Right hindlimb (tissue), 1 donor: ENCODE results near the gene CYP2C19.
"Not testable (repeated sequence)": the region's sequence is repeated elsewhere in the genome, so short reads cannot be mapped to it uniquely, and the experiment has no call there.

Experiments
- DNase-seq: peaks from one replicate; pipeline ENCODE4 v3.0.0-alpha.2; 2018

Gene CYP2C19

DNA sequence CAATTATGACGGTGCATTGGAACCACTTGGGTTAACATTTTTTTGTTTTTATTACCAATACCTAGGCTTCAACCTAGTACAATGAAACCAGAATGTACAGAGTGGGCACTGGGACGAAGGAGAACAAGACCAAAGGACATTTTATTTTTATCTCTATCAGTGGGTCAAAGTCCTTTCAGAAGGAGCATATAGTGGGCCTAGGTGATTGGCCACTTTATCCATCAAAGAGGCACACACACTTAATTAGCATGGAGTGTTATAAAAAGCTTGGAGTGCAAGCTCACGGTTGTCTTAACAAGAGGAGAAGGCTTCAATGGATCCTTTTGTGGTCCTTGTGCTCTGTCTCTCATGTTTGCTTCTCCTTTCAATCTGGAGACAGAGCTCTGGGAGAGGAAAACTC lies at the start of gene CYP2C19:
TSS of gene CYP2C19 (plus strand) at position 289 of the 400 bp plus-strand sequence. CDS start at position 314, 25 bp downstream.
- no peak for DNase-seq

GRCh38 chr10:94725871-94726270 lies 36.6 kb upstream of the CYP2C19 start:
- DNase-seq, result no peak

DNA sequence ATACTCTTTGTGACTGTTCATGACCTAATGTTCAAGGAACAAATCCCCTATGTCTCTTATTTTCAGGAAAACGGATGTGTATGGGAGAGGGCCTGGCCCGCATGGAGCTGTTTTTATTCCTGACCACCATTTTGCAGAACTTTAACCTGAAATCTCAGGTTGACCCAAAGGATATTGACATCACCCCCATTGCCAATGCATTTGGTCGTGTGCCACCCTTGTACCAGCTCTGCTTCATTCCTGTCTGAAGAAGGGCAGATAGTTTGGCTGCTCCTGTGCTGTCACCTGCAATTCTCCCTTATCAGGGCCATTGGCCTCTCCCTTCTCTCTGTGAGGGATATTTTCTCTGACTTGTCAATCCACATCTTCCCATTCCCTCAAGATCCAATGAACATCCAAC lies 27.3 kb upstream of the CYP2C19 start:
- DNase-seq, result no peak

GRCh38 chr10:94738588-94738987 lies 23.9 kb upstream of the CYP2C19 start:
- DNase-seq, result no peak

DNA sequence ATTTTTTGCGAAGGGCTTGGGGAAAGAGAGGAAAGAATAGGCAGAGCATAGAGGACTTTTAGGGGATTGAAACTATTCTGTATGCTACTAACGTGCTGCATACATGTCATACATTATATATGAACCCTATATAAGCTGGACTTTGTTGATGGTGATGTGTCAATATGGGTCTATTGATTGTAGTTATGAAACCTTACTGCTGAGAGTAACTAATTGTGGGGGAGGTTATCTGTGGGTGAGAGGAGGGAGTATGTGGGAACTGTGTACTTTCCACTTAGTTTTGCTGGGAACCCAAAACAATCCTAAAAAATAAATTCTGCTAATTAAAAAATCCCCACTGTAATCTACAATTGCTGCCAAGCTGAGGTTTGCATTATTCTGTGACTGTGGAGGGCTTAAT lies 15.3 kb upstream of the CYP2C19 start:
- DNase-seq, result no peak

GRCh38 chr10:94747838-94748237 lies 14.6 kb upstream of the CYP2C19 start:
- DNase-seq, result no peak

DNA sequence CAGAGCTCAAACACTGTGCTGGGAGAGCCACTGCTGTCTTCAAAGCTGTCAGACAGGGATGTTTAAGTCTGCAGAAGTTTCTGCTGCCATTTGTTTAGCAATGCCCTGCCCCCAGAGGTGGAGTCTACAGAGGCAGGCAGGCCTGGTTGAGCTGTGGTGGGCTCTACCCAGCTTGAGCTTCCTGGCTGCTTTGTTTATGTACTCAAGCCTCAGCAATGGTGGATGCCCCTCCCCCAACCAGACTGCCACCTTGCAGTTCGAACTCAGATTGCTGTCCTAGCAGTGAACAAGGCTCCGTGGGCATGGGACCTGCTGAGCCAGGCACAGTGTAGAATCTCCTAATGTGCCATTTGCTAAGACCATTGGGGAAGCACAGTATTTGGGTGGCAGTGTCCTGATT lies 4.6 kb upstream of the CYP2C19 start:
- DNase-seq, result no peak

DNA sequence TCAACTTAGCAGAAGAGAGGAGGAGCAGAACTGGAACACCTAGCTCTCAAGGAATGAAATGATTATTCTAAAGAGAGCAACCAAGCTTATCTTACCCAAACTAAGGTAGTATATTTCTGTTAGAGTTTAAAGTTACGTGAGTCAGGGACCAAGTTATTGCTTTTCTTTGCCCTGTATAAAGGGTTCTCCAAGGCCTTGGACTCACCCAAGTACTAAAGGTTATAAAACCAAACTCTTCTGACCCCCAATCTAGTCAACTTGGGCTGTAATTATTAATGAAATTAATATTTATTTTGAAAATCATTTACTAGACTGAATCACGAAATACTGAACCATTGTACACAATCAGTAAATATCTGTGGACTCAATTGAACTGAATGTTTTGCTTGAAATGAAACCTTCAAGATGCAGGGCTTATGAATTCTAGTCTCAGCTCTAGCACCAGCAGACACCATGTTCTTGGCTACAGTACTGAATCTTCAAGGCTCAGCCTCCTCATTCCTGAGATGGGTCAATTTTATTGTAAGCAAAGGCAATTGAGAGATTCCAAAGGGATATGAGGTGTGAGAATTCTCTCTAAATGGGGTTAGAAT lies 1.8 kb upstream of the CYP2C19 start:
- DNase-seq, result no peak

DNA sequence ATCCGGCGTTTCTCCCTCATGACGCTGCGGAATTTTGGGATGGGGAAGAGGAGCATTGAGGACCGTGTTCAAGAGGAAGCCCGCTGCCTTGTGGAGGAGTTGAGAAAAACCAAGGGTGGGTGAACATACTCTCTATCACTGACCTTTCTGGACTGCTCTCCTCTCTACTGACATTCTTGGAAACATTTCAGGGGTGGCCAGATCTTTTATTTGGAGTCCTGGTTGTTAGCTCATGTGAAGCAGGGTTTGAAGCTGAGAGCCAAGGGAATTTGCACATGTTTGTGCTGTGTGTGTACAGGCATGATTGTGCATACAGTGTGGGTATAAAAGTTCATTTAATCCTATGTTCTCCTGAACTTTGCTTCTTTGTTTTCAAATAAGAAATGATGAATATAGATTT lies 12.9 kb downstream of the CYP2C19 start:
- DNase-seq, result not testable (repeated sequence)

DNA sequence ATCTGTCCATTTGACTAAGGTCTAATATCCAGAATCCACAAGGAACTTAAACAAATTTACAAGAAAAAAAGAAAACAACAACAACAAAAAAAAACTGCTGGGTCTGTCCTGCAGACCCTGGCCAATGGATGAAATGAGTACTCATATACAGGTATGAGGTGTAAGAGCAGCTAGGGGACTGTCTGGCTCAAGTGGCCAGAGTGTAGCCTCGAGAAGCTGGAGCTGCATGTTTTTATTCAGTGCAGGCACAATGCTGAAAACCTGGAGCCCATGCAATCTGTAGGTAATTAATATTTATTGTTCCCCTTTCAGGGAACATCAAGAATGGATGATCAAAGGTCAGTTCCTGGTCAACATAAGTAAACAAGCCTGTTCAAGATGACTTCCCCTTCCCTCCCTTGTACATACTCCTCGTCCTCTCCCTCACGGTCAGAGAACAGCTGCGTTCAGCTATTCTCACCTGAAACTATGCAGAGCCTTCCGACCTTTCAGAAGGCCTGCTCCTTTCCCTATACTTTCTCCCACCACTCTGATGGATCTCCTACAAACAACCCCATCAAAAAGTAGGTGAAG lies 15.5 kb downstream of the CYP2C19 start:
- DNase-seq, result no peak

- DNase-seq, result no peak
Measured at GRCh38 chr10:94780844-94781243, 18.4 kb downstream of the CYP2C19 start.

GRCh38 chr10:94784256-94784655 lies 21.8 kb downstream of the CYP2C19 start:
- DNase-seq, result no peak

DNA sequence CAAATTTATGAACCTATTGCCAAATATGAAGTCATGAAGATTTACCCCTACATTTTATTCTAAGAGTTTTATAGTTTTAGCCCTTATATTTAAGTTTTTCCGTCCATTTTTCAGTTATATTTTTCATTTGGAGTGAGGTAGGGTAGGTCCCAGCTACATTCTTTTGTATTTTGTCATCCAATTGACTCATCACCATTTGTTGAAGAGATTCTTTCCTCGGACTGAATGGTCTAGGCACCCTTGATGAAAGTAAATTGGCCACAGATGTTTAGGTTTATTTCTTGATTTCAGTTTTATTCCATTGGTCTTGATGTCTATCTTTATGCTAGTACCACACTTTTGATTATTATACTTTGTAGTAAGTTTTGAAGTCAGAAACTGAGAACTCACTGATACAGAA lies 22.7 kb downstream of the CYP2C19 start:
- DNase-seq, result no peak

DNA sequence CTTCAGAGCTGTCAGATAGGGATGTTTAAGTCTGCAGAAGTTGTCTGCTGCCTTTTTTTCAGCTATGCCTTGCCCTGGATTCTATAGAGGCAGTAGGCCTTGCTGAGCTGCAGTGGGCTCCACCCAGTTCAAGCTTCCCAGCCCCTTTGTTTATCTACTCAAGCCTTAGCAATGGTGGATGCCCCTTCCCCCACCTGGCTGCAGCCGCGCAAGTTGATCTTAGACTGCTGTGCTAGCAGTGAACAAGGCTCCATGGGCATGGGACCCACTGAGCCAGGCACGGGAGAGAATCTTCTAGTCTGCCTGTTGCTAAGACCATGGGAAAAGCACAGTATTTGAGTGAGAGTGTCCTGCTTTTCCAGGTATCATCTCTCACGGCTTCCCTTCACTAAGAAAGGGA lies 38.1 kb downstream of the CYP2C19 start:
- not testable (repeated sequence) for DNase-seq

DNA sequence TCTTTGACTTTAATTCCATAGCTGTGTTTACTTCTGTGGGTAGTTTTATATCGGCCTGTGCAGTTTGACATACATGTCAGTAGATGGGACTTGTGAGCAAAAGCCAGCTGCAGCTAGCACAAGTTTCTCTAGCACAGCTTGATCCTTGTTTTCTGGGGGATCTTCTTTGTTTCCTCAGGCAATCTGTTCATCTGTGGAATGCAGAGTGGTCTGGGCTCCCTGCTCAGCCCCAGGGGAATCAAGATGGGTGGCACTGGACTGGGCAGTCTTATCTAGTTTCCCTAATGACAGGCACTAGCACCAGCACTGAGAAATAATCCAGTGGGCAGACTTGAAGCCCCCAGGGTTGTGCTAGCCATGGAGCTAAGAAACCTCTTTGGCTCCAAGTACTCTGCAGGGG lies 40.8 kb downstream of the CYP2C19 start:
- no peak for DNase-seq

DNA sequence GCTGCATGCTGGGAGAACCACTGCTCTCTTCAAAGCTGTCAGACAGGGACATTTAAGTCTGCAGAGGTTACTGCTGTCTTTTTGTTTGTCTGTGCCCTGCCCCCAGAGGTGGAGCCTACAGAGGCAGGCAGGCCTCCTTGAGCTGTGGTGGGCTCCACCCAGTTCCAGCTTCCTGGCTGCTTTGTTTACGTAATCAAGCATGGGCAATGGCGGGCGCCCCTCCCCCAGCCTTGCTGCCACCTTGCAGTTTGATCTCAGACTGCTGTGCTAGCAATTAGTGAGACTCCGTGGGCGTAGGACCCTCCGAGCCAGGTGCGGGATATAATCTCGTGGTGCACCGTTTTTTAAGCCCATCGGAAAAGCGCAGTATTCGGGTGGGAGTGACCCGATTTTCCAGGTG lies 67.5 kb downstream of the CYP2C19 start:
- DNase-seq, result not testable (repeated sequence)

DNA sequence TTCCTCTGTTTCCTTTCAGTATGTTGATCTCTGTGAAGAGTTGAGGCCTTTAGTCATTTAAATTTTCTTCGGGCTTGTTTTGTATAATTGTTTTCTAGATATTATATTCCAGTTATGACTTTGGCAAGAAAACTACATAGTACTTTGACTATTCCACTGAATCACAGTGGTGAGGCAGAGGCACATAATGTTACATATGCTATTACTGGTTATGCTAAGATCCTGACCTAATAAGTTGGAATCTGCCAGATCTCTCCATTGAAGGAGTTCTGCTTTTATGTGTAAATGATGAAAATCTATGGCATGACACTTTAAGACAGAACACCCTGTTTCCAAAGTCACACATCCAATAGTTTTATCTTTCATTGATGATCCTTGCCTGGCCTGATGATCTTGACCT lies 83.7 kb downstream of the CYP2C19 start:
- DNase-seq, result no peak

DNA sequence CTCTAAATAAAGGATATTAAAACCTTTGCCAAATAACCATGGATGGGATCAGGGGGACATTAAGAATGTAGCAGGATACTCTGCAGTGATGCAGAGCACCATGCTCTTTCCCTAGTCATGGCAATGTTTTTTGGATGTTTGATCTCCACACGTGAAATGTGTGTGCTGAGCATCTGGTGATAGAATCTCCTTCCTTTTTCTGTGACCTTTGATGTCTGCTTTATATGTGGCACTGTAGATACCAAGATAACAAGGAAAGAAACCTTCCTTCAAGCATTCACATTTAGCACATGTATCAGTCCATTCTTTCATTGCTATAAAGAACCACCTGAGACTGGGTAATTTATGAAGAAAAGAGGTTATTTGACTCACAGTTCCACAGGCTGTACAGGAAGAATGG lies 88.3 kb downstream of the CYP2C19 start:
- DNase-seq, result no peak

DNA sequence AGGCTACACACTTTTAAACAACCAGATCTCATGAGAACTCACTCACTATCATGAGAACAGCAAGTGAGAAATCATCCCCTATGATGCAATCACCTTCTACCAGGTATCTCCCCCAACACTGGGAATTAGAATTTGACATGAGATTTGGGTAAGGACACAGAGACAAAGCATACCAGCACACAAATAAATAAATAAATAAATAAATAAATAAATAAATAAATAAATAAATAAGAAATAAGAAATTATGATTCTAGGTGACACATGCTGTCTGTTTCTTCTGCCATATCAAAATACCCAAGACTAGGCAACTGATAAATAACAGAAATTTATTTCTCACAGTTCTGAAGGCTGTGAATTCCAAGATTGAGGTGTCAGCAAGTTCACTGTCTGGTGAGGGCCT lies 88.8 kb downstream of the CYP2C19 start:
- DNase-seq, result no peak

GRCh38 chr10:94852438-94852837 lies 90.0 kb downstream of the CYP2C19 start:
- no peak for DNase-seq

GRCh38 chr10:94853065-94853464 lies 90.6 kb downstream of the CYP2C19 start:
- DNase-seq, result no peak

- DNase-seq, result no peak
Measured at GRCh38 chr10:94858005-94858404, 95.5 kb downstream of the CYP2C19 start.

GRCh38 chr10:94859086-94859485 lies 96.6 kb downstream of the CYP2C19 start:
- DNase-seq, result no peak

GRCh38 chr10:94878649-94879048 lies 116.2 kb downstream of the CYP2C19 start:
- no peak for DNase-seq

DNA sequence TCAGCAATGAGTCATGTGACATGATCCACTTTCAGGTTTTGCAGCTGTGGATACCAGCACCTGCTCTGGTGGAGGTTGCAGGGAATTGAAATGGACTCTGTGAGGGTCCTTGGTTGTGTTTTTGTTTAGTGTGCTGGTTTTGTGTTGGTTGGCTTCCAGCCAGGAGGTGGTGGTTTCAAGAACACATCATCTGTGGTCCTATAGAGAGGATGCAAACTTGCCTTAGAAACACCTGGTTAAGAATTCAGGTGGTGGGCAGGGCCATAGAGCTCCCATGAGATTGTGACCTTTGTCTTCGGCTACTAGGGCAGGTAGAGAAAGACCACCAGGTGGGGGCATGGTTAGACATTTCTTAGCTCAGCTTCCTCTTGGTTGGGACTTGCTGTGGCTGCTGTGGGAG lies 116.7 kb downstream of the CYP2C19 start:
- no peak for DNase-seq
